ES-I3 (cell line): ENCODE measurements around the gene GBP7.

Source experiments
- H3K36me3 ChIP-seq: 2 replicates; pipeline ENCODE4 v1.6.1; 2013; ENCODE audit warnings: mild to moderate bottlenecking, low read length, control low read depth, moderate library complexity; ENCODE audit not compliant: insufficient read depth
- H3K4me1 ChIP-seq: 2 replicates; pipeline ENCODE4 v1.6.1; 2013; ENCODE audit warnings: mild to moderate bottlenecking, control low read depth, low read length; ENCODE audit not compliant: insufficient read depth
- H3K9ac ChIP-seq: 2 replicates; pipeline ENCODE4 v1.6.1; 2013; ENCODE audit warnings: low read depth, mild to moderate bottlenecking, low read length, moderate library complexity
- H3K9me3 ChIP-seq: 2 replicates; pipeline ENCODE4 v1.6.1; 2013; ENCODE audit warnings: mild to moderate bottlenecking, low read length, moderate library complexity; ENCODE audit not compliant: control insufficient read depth, insufficient read depth

Gene GBP7

GRCh38 chr1:89112871-89113613, 62.8 kb downstream of the GBP7 start:
- H3K4me1 ChIP-seq = no peaks in the 10 kb centered on the region
- no peaks in the 10 kb centered on the region for H3K36me3 ChIP-seq
- no peaks in the 10 kb centered on the region for H3K9me3 ChIP-seq
- H3K9ac ChIP-seq = no peak overlapping the region

DNA sequence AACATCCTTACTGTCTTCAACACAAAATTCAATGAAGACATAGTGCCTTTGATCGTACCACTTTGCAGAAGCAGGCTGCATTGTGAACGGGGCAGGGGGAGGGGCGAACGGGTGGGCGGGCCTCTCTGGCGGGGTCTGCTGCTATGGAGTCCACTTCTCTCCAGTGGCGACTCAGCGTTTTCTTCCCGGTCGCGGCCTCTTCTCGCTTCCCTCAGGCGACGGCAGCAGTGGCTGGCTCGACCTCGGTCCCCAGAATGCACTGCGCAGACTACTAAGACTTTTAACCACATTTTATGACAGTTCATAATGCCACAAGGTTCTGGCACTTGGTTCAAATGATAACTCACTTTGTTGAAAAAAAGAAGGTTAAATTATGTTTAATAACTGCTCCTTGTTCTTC, 71.1 kb downstream of the GBP7 start:
- no peaks in the 10 kb centered on the region for H3K9me3 ChIP-seq
- no peaks in the 10 kb centered on the region for H3K4me1 ChIP-seq
- no peak overlapping the region; the same call in 1 of the 2 replicates for H3K9ac ChIP-seq
- H3K36me3 ChIP-seq = no peaks in the 10 kb centered on the region

DNA sequence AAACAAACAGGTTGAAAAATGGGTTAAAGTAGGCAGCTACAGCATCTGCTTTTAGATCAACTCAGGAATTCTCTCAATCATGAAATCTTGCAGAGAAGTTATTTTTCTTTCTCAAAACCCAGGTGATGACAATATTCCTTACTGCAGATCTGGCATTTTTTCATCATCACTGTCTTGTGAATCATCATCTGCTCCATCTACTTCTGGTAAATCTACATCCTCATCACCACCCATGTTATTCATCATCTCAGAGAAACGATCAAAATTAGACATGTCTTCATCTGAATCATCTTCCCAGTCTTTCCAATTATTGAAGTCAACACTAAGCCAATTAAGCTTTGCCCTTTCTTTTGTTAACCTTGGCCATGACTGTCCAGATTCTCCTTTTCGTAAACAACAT, 71.7 kb downstream of the GBP7 start:
- Histone ChIP-seq H3K36me3 (no peaks in the 10 kb centered on the region), H3K9me3 (no peaks in the 10 kb centered on the region), H3K4me1 (no peaks in the 10 kb centered on the region), H3K9ac (no peak overlapping the region)

GRCh38 chr1:89102021-89102420, 73.8 kb downstream of the GBP7 start:
- Histone ChIP-seq H3K4me1 (no peaks in the 10 kb centered on the region), H3K9ac (no peak overlapping the region), H3K9me3 (no peaks in the 10 kb centered on the region), H3K36me3 (no peaks in the 10 kb centered on the region)

DNA sequence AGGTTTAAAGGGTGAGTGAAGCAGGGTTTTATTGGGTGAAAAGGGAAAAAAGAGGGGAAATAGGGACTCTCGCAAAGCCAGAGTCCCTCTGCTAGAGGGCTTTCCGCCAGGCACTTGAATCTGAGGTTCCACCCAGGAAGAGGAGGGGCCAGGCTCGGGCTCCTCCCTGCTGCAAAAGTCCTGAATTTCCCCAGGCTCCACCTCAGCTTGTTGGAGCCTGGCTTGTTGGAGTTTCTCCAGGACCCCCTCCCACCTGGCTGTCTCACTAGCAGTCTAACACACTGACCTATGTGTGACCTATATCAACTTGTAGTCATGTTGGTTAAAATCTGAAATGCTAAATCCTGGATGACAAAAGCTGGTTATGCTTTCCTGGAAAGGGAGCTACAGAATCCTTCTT, 75.4 kb downstream of the GBP7 start:
- Histone ChIP-seq H3K9me3 (peaks cover 2% of the 10 kb centered on the region; the same call in 1 of the 2 replicates), H3K36me3 (no peaks in the 10 kb centered on the region), H3K9ac (no peak overlapping the region), H3K4me1 (no peaks in the 10 kb centered on the region)

DNA sequence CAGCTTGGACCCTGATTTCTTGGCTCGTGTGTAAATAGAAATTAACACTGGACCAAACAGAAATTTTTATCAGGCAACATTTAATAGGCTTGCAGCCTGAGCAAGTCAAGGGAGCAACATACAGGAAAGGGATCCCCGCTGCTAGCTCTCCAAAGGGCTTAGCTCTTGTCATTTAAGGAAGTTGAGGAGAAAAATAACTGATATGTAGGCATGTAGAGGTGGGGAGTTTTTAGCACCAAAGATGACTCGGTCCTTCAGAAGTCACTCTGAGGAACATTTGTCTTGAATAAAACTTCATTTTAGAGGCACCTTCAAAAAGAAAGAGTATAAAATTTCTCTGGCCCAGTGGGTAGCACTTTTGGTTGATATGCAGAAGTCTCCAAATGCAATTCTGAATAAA, 76.9 kb downstream of the GBP7 start:
- Histone ChIP-seq H3K9ac (no peak overlapping the region), H3K9me3 (peaks cover 2% of the 10 kb centered on the region; the same call in 1 of the 2 replicates), H3K36me3 (no peaks in the 10 kb centered on the region), H3K4me1 (no peaks in the 10 kb centered on the region)

- Histone ChIP-seq H3K36me3 (no peaks in the 10 kb centered on the region), H3K4me1 (no peaks in the 10 kb centered on the region), H3K9me3 (peaks cover 2% of the 10 kb centered on the region; the same call in 1 of the 2 replicates), H3K9ac (no peak overlapping the region)
Measured at GRCh38 chr1:89095737-89096136, 80.1 kb downstream of the GBP7 start.

- Histone ChIP-seq H3K9ac (no peak overlapping the region), H3K36me3 (no peaks in the 10 kb centered on the region), H3K4me1 (no peaks in the 10 kb centered on the region), H3K9me3 (no peaks in the 10 kb centered on the region)
Measured at GRCh38 chr1:89089962-89090361, 85.8 kb downstream of the GBP7 start.

DNA sequence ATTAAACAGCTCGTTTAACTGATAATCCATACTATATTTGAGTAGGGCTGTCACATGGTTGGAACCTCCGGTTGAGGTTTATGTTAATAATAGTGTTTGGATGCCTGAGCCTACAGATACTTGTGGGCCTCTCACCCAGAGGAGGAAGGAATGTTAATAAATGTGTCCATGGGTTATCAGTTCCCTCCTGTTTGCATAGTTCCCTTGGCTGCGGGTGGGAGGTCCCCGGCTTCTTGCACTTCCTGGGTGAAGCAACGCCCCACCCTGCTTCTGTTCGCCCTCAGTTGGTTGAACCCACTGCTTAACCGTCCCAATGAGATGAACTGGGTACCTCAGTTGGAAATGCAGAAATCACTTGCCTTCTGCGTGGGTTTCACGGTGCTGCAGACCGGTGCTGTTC, 87.2 kb downstream of the GBP7 start:
- H3K9ac ChIP-seq = no peak overlapping the region
- no peaks in the 10 kb centered on the region for H3K4me1 ChIP-seq
- H3K9me3 ChIP-seq = no peaks in the 10 kb centered on the region
- H3K36me3 ChIP-seq = no peaks in the 10 kb centered on the region

DNA sequence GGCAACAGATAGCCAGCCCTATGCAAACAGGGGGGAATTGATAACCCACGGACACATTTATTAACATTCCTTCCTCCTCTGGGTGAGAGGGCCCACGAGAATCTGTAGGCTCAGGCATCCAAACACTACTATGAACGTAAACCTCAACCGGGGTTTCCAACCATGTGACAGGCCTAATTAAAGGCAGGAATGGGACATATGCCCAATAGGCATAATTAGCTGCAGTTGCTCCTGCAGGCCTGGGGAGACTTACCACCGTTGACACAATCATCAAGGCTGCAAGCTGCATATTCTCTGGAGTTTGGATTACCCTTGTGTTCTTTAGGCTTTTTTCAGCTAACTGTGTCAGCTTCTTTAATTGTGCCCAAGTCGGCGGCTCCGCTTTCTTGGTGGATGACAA, 88.6 kb downstream of the GBP7 start:
- no peaks in the 10 kb centered on the region for H3K4me1 ChIP-seq
- no peaks in the 10 kb centered on the region for H3K9me3 ChIP-seq
- no peaks in the 10 kb centered on the region for H3K36me3 ChIP-seq
- no peak overlapping the region for H3K9ac ChIP-seq

GRCh38 chr1:89085781-89086180, 90.0 kb downstream of the GBP7 start:
- Histone ChIP-seq H3K9ac (no peak overlapping the region), H3K9me3 (0 out of 2 replicates have a peak, but pooled peaks cover 2% of the 10 kb centered on the region), H3K4me1 (no peaks in the 10 kb centered on the region), H3K36me3 (no peaks in the 10 kb centered on the region)
